ENCODE results near the gene FAM149A.

The FAM149A gene

DNA sequence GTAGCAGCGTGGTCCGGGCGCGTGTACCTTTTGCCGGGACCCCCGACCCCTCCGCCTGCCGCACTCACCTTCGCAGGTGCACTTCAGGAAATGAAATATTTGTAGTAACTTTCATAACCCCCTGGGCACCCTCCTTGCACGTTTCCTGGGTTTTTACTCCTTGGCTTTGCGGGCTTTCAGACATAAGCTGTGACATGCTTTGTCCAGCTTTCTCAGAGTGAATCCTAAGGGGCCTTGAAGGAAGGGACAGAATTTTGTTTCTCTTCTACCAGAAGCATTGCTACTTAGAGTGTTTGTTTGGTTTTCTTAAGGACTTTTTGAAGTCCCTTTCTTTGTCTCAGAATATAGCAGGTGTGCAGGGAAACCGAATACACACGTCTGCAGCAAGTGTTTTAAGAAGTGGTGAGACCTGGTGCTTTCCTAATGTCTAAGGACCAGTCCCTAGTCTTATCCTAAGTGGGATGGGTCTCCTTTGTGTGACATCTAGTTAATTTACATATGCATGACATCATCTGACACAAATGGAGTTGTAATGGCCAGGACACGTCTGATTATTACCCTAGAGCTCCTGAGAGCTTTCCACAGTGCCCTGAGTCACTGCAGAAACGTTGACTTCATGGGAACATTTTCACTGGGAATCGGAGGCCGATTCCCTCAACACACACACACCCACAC lies 1.3 kb downstream of the FAM149A start:
- no peak for DNase-seq

GRCh38 chr4:186107947-186108346 lies 3.4 kb downstream of the FAM149A start:
- no peak for DNase-seq

DNA sequence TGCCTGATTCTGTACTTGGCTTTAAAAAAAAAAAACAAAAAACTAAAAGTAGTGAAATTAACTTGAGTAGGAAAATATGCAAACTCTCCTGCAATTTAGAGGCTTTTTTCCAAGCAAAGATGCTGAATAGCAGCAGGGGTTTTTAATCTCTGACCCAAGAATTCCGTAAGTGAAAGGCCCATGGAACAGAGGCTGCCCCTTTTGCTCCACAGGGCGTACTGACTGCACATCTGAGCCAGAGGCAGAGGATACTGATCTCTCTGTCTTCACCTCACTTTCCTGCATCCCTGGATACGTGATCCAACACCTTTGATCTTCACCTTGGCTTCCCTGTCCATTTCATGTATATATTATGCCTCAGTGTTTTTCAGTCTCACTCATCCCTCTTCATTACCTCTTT lies 3.9 kb downstream of the FAM149A start:
- DNase-seq = no peak

- DNase-seq = no peak
These were observed 4.7 kb downstream of the FAM149A start for GRCh38 chr4:186109245-186109644.

DNA sequence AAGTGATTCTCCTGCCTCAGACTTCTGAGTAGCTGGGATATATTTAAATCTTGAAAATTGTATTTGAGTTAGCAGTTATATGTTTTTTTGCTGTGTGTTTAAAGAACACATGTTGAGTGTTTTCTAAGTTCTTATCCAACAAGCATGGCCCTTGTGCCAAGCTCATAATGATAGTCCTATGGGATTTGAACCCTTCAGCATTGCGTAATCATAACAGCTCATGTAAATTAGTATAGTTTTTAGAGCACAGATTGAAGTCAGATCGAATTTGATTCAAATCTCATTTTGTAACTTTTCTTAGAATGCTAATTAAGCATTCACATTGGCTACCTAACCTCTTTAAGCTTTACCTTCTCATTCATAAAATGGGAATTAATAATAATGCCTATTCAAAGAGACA lies 12.2 kb downstream of the FAM149A start:
- DNase-seq = no peak

DNA sequence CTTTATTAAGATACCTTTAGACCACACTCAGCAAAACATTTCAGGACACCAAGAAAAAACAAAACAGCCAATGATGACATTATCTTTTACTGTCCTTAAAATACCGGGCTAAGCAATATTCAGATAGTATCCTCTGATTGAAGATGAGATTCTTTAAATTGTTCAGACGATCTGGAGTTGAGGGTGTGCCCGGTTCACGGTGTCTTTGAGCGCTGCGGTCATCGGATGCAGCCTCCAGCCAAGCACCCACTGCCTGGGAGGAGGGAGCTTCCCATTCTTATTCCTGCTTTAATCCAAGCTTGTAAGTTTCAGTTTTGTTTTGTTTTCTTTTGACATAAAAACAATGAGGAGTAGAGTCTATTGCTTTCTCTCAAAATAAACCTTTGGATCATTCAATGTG lies 14.1 kb downstream of the FAM149A start:
- DNase-seq = no peak

GRCh38 chr4:186121057-186121456 lies 16.6 kb downstream of the FAM149A start:
- no peak for DNase-seq

- DNase-seq = no peak
These were observed 24.3 kb downstream of the FAM149A start for GRCh38 chr4:186128842-186129241.

GRCh38 chr4:186131935-186132334 lies 27.4 kb downstream of the FAM149A start:
- no peak for DNase-seq

DNA sequence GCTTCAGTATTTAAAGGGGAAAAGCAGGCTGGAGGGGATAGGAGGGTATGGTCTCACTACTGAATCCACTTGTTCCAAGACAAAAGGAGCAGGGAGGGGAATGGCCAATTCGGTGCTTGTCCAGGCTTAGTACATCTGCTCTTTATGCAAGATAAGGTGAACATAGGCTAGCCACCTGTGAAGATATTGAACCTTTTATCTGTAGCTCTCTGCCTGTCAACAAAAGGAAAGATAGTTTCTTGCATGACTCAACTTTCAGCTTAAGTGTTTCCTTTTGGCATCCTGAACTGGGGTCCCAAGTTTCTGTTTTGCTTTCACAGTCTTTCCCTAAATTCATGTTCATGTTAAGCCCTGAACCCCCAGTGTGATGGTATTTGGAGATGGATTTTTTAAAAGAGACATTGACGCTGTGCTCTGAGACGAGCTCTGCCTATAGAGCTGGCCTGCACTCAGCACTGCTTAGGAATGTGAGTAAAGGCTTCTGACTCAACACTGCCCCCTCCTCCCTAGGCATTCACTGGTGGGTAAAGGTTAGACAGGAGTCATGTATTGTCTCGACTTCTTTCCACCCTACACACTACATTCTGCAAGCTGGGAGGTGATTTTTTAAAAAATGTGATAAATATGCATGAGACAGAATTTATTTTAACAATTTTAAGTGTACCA lies 28.2 kb downstream of the FAM149A start:
- no peak for DNase-seq

DNA sequence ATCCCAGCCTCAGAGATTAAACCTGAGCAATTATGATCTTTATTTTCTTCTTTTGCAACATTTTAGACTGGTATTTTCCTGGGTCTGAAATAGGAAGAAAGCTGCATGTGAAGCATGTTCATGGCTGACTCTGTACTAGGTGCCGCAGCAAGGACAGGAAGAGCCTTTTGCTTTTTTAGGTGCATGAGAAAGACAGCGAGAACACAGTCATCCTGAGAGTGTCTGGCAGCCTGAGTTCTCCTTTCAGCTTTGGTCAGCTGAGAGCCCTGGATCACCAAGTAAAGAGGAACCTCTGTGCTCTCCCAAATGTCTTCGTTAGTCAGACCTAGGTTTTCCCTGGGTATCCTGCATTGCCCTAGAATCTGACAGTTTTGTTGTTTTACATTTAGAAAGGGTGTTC lies 29.8 kb downstream of the FAM149A start:
- DNase-seq = no peak

DNA sequence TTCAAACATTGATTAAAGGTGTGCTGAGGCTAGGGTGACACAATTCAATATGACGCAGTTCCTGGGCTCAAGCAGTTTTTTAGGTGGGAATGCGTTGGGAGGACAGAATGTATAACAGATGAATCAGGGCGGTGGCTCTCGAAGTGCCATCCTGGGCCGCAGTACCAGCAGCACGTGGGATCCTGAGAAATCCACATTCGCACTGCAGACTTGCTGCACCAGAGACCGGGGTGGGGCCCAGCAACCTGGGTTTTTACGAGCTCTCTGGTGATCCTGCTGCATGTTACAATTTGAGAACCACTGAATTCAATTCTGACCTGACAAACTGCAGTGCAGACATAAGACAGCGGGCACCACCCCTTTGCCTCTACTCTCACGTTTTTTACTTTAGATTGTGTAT lies 30.4 kb downstream of the FAM149A start:
- no peak for DNase-seq

DNA sequence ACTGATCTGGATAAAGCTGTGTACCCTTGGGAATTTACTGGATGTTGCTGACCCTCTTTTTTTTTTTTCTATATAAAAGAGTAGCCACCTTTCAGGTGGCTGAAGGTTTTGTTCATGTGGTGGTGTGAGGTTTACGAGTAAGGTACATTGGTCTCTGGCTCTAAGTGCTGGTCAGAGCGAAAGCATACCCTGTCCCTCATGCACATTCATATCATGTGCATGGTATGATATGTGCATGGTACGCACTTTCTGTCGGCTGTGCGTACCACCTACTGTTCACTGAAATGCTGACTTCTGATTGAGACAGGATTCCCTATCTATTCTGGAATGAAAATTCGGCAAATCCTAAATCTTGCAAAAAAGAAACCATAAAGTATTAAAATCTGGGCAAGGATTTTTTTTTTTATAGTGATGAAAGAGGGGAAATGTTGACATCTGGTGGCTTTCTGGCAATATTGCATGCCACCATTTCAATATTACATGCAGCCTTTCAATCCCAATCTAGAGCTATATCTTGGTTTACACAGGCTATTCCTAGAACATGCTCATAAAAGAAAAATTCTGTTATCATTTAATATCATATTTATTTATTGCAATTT lies 32.8 kb downstream of the FAM149A start:
- no peak for DNase-seq

DNA sequence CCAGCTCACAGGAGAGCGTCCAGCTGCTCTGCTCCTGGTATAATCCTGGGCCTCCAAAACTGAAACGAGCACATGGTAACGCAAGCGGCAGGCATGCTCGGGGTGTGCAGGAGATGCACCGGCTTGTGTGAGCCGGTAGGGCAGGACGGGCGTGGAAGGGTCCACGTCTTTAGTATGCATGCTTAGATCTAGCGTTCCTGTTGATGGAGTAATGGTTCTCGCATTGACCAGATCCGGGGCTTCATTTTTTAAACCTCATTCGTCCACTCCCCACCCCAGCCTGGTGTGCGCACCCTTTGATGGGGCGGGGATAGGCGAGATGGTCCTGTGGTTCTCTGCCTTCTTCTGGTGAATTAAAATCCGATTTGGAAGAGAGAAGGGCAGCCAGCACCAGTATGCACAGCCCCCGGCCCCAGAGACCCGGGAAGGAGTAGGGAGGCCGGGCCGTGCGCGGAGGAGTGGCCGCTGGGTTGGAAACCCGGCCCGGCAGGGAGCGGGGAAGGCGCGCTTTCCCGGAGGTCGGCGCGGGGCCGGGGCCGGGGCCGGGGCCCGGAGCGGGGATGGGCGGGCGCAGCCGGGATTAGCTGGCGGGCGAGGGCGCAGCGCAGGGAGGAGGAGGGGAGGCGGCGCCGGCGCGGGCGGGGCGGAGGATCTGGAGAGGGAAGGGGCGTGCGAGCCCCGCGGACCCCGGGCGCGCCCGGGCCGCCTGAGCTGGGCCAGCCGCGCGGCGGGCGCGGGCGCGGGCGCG lies 39.9 kb downstream of the FAM149A start:
- DNase-seq = no peak

- no peak for DNase-seq
These were observed 40.6 kb downstream of the FAM149A start for GRCh38 chr4:186144946-186145569.

- DNase-seq = no peak
These were observed 42.0 kb downstream of the FAM149A start for GRCh38 chr4:186146458-186146857.

GRCh38 chr4:186148336-186148975 lies 44.0 kb downstream of the FAM149A start:
- no peak for DNase-seq

DNA sequence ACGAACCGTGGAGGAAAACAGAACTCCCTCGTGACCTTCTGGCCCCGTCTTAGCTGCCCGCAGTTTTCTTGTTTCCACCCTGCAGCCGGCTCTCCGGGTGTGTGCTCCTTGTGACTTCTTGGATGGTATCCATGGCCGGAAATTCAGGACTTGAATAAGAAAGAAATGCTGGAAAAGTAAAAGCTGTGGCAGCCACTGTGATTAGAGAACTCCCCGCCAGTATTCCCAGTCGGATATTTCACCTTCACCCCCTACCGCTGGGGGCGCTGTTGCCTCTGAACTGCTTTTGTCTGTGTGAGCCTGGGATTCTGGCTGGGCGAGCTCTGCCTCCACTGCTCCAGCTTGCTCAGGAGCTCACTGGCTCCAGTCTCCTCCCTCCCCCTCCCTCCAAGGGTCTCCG lies 45.4 kb downstream of the FAM149A start:
- DNase-seq = no peak

- no peak for DNase-seq
These were observed 46.4 kb downstream of the FAM149A start for GRCh38 chr4:186150926-186151325.

GRCh38 chr4:186151499-186151898 lies 47.0 kb downstream of the FAM149A start:
- DNase-seq = no peak

GRCh38 chr4:186158021-186158813 lies 53.7 kb downstream of the FAM149A start:
- no peak for DNase-seq

GRCh38 chr4:186158966-186159365 lies 54.5 kb downstream of the FAM149A start:
- DNase-seq = no peak
